GM15510 (cell line): ENCODE results near the gene ITGB7.

Experiments used
- POLR2A ChIP-seq: IDR thresholded peaks from 3 replicates; pipeline ENCODE4 v1.6.1; 2011; ENCODE audit warnings: borderline replicate concordance; ENCODE audit not compliant: insufficient read length; ENCODE audit errors: extremely low read depth

Gene ITGB7

GRCh38 chr12:53170215-53170614 lies 36.8 kb downstream of the ITGB7 start:
- no peak for TF ChIP-seq POLR2A

GRCh38 chr12:53169644-53170043 lies 37.4 kb downstream of the ITGB7 start:
- TF ChIP-seq POLR2A, result no peak

- no peak for TF ChIP-seq POLR2A
Observed at GRCh38 chr12:53166837-53167236, 40.2 kb downstream of the ITGB7 start.

GRCh38 chr12:53161119-53161911 lies 45.7 kb downstream of the ITGB7 start:
- no peak for TF ChIP-seq POLR2A

- no peak for TF ChIP-seq POLR2A
Observed at GRCh38 chr12:53160673-53161072, 46.4 kb downstream of the ITGB7 start.

- TF ChIP-seq POLR2A, result no peak
Observed at GRCh38 chr12:53160000-53160399, 47.1 kb downstream of the ITGB7 start.

GRCh38 chr12:53159195-53159839 lies 47.7 kb downstream of the ITGB7 start:
- TF ChIP-seq POLR2A, result no peak

- TF ChIP-seq POLR2A, result no peak
Observed at GRCh38 chr12:53152390-53152789, 54.7 kb downstream of the ITGB7 start.

- TF ChIP-seq POLR2A, result no peak
Observed at GRCh38 chr12:53151039-53151438, 56.0 kb downstream of the ITGB7 start.

GRCh38 chr12:53147653-53148052 lies 59.4 kb downstream of the ITGB7 start:
- TF ChIP-seq POLR2A, result no peak

GRCh38 chr12:53147181-53147580 lies 59.9 kb downstream of the ITGB7 start:
- no peak for TF ChIP-seq POLR2A

- TF ChIP-seq POLR2A, result no peak
Observed at GRCh38 chr12:53145383-53146260, 61.4 kb downstream of the ITGB7 start.

- TF ChIP-seq POLR2A, result no peak
Observed at GRCh38 chr12:53143355-53143754, 63.7 kb downstream of the ITGB7 start.
